HEK293 (cell line): ENCODE data around the gene TPH1.

Source experiments
- GLIS2 ChIP-seq: fragments of 450-650 bp; formaldehyde crosslinking; IDR thresholded peaks from 2 replicates; pipeline ENCODE4 v1.5.1; 2016; ENCODE audit warnings: missing biosample characterization, missing genetic modification characterization
- HOXD13 ChIP-seq: sonication (generic); formaldehyde crosslinking; IDR thresholded peaks from 2 replicates; pipeline ENCODE4 v1.8.0; 2022; ENCODE audit warnings: missing genetic modification reagents, borderline replicate concordance
- ZBTB7A ChIP-seq: fragments of 450-650 bp; formaldehyde crosslinking; IDR thresholded peaks from 2 replicates; pipeline ENCODE4 v1.5.1; 2016; ENCODE audit warnings: low read depth, missing biosample characterization, missing genetic modification characterization
- ZEB2 ChIP-seq: fragments of 450-650 bp; formaldehyde crosslinking; IDR thresholded peaks from 2 replicates; pipeline ENCODE4 v1.5.1; 2016; ENCODE audit warnings: missing biosample characterization, missing genetic modification characterization
- ZNF138 ChIP-seq: fragments of 450-650 bp; formaldehyde crosslinking; IDR thresholded peaks from 2 replicates; pipeline ENCODE4 v1.5.1; 2016; ENCODE audit warnings: missing biosample characterization, missing genetic modification characterization, borderline replicate concordance
- ZNF223 ChIP-seq: fragments of 450-650 bp; formaldehyde crosslinking; IDR thresholded peaks from 2 replicates; pipeline ENCODE4 v1.5.1; 2016; ENCODE audit warnings: missing biosample characterization, missing genetic modification characterization
- ZNF621 ChIP-seq: fragments of 450-650 bp; formaldehyde crosslinking; IDR thresholded peaks from 2 replicates; pipeline ENCODE4 v1.5.1; 2017; ENCODE audit warnings: missing biosample characterization, missing genetic modification characterization
- TF ChIP-seq, protein P1 (sequence below): fragments of 450-650 bp; IDR thresholded peaks from 2 replicates; pipeline ENCODE4 v1.5.1; 2018; ENCODE audit warnings: missing biosample characterization, mild to moderate bottlenecking, missing genetic modification characterization
- TF ChIP-seq, protein P2 (sequence below): fragments of 450-650 bp; formaldehyde crosslinking; IDR thresholded peaks from 2 replicates; pipeline ENCODE4 v1.5.1; 2016; ENCODE audit warnings: missing biosample characterization, missing genetic modification characterization
- TF ChIP-seq, protein P3 (sequence below): fragments of 450-650 bp; formaldehyde crosslinking; IDR thresholded peaks from 2 replicates; pipeline ENCODE4 v1.5.1; 2016; ENCODE audit warnings: missing biosample characterization, missing genetic modification characterization

DNA sequence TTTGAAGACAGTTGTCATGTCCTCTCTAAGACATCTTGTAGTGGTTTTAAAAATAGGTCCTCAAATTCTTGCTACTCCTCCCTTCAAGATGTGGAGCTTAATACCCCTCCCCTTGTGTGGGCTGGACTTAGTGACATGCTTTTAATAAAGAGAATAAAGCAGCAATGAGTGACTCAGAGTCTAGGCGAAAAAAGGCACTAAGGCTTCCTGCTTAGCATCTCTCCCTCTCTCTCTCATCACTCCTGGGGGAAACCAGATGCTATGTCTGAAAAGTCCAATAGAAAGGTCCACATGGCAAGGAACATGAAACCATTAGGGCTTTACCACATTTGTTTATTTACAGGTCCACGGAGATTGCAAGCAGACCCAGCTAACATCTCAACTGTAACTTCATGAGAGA lies 44.9 kb downstream of the TPH1 start:
- TF ChIP-seq, protein P1, sequence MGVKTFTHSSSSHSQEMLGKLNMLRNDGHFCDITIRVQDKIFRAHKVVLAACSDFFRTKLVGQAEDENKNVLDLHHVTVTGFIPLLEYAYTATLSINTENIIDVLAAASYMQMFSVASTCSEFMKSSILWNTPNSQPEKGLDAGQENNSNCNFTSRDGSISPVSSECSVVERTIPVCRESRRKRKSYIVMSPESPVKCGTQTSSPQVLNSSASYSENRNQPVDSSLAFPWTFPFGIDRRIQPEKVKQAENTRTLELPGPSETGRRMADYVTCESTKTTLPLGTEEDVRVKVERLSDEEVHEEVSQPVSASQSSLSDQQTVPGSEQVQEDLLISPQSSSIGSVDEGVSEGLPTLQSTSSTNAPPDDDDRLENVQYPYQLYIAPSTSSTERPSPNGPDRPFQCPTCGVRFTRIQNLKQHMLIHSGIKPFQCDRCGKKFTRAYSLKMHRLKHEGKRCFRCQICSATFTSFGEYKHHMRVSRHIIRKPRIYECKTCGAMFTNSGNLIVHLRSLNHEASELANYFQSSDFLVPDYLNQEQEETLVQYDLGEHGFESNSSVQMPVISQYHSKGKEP (tag by site-specific recombination) = no peak
- TF ChIP-seq, protein P2, sequence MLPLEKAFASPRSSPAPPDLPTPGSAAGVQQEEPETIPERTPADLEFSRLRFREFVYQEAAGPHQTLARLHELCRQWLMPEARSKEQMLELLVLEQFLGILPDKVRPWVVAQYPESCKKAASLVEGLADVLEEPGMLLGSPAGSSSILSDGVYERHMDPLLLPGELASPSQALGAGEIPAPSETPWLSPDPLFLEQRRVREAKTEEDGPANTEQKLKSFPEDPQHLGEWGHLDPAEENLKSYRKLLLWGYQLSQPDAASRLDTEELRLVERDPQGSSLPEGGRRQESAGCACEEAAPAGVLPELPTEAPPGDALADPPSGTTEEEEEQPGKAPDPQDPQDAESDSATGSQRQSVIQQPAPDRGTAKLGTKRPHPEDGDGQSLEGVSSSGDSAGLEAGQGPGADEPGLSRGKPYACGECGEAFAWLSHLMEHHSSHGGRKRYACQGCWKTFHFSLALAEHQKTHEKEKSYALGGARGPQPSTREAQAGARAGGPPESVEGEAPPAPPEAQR (tag by site-specific recombination) = no peak
- TF ChIP-seq ZNF621 (tag by site-specific recombination) = no peak
- TF ChIP-seq ZNF138 = no peak
- TF ChIP-seq, protein P3, sequence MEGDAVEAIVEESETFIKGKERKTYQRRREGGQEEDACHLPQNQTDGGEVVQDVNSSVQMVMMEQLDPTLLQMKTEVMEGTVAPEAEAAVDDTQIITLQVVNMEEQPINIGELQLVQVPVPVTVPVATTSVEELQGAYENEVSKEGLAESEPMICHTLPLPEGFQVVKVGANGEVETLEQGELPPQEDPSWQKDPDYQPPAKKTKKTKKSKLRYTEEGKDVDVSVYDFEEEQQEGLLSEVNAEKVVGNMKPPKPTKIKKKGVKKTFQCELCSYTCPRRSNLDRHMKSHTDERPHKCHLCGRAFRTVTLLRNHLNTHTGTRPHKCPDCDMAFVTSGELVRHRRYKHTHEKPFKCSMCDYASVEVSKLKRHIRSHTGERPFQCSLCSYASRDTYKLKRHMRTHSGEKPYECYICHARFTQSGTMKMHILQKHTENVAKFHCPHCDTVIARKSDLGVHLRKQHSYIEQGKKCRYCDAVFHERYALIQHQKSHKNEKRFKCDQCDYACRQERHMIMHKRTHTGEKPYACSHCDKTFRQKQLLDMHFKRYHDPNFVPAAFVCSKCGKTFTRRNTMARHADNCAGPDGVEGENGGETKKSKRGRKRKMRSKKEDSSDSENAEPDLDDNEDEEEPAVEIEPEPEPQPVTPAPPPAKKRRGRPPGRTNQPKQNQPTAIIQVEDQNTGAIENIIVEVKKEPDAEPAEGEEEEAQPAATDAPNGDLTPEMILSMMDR (tag by site-specific recombination) = no peak
- no peak for TF ChIP-seq ZBTB7A (tag by site-specific recombination)
- no peak for TF ChIP-seq ZEB2 (tag by site-specific recombination)
- no peak for TF ChIP-seq ZNF223
- no peak for TF ChIP-seq HOXD13 (CRISPR knock-in tag)
- no peak for TF ChIP-seq GLIS2
